ENCODE data around the gene RBP3.

Gene RBP3

DNA sequence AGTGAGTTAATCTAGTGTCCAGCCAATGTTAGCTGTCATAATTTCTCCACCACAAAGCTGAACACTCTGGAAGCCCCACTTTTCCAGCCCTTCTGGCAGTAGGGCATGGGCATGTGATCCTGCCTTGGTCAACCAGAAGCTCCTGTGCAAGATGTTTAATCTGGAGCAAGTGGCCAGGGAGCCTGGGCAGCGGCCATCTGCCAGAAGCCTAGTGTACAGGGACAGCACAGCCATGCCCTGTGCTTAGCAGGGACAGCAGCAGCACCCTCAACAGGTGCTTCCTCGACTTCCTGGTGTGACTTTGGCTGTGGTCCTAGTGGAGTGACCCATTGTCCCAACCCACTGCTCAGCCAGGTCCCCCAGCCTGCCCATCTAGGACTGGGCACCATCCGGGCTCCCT, 10.3 kb downstream of the RBP3 start:
- H3K36me3 ChIP-seq (ENCODE audit: control insufficient read depth, insufficient read depth, low read length), result no peaks in the 10 kb centered on the region
- H3K4me3 ChIP-seq (ENCODE audit: low read length), result no peak overlapping the region
- H3K4me1 ChIP-seq (ENCODE audit: control insufficient read depth, insufficient read depth, low read length), result no peaks in the 10 kb centered on the region
- no peaks in the 10 kb centered on the region for H3K9me3 ChIP-seq (ENCODE audit: control insufficient read depth, insufficient read depth, low read length)
- no peaks in the 10 kb centered on the region for H3K27me3 ChIP-seq (ENCODE audit: control insufficient read depth, insufficient read depth, low read length)
- no peak overlapping the region for H3K27ac ChIP-seq (ENCODE audit: low read length)
- WGBS (ENCODE audit: insufficient coverage, insufficient read length), result no CpG with 5 or more reads among the region's 3 CpGs
- DNase-seq (ENCODE audit: low read depth, low spot score), result no peak

DNA sequence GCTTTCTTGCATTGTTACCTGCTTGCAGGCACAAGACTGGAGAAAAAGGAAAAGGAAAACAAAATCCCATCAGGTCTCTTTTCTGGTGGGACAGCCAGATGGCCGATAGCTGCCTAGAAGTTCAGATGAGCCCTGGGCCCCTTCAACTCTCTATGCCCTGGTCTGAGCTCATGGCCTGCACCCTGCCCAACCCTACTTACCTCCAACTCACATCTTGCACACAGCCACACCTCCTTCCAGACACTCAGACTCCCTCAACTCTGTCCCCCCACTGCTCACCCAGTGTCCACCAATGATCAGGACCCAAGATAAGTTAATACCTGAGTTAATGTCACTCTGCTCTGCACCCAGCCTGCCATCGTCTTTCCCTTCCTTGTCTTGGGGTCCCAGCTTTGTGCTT, 10.9 kb downstream of the RBP3 start:
- H3K27me3 ChIP-seq (ENCODE audit: control insufficient read depth, insufficient read depth, low read length), result no peaks in the 10 kb centered on the region
- DNase-seq (ENCODE audit: low read depth, low spot score), result no peak
- no CpG with 5 or more reads among the region's 2 CpGs for WGBS (ENCODE audit: insufficient coverage, insufficient read length)
- H3K36me3 ChIP-seq (ENCODE audit: control insufficient read depth, insufficient read depth, low read length), result no peaks in the 10 kb centered on the region
- no peak overlapping the region for H3K4me3 ChIP-seq (ENCODE audit: low read length)
- H3K4me1 ChIP-seq (ENCODE audit: control insufficient read depth, insufficient read depth, low read length), result no peaks in the 10 kb centered on the region
- H3K9me3 ChIP-seq (ENCODE audit: control insufficient read depth, insufficient read depth, low read length), result no peaks in the 10 kb centered on the region
- no peak overlapping the region for H3K27ac ChIP-seq (ENCODE audit: low read length)

DNA sequence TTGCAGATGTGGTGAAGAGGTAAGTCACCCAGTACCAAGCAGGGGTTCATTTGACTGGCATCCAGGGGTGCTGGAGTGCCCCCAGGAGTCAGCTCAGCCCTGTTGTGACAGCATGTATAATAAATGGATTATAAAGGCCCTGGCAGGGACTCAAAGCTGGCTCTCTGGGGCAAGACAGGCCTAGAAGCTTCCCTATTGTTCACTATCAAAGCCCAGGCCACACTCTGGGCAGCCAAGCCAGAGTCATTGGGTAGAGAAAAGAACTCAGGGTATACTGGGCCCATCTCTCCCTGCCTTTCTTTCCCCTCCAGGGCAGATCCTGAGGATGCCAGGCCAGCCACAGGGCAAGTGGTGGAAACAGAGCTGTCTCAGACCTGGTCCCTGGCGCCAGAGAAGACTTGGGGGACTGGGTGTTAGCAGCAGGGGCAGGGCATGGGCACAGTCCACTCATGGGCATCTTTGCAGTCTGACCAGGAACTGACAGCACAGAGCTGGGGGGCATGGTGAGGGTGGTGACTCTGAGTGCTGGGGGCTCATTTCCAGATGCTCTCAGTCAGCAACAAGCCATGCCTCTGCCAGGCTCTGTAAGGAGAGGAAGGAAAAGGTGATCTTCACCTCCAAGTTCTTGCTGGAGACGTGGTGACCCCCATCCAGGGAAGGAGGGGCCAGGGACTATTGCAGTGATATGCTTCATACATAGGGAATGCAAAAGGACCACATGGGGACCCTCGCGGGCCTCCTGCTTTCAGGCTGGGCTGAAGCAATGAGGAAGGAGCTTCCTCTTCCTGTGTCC, 11.7 kb downstream of the RBP3 start:
- no CpG with 5 or more reads among the region's 4 CpGs for WGBS (ENCODE audit: insufficient coverage, insufficient read length)
- Histone ChIP-seq H3K27ac (ENCODE audit: low read length) (no peak overlapping the region), H3K27me3 (ENCODE audit: control insufficient read depth, insufficient read depth, low read length) (no peaks in the 10 kb centered on the region), H3K4me3 (ENCODE audit: low read length) (no peak overlapping the region), H3K36me3 (ENCODE audit: control insufficient read depth, insufficient read depth, low read length) (no peaks in the 10 kb centered on the region), H3K9me3 (ENCODE audit: control insufficient read depth, insufficient read depth, low read length) (no peaks in the 10 kb centered on the region), H3K4me1 (ENCODE audit: control insufficient read depth, insufficient read depth, low read length) (no peaks in the 10 kb centered on the region)
- DNase-seq (ENCODE audit: low read depth, low spot score), result no peak

DNA sequence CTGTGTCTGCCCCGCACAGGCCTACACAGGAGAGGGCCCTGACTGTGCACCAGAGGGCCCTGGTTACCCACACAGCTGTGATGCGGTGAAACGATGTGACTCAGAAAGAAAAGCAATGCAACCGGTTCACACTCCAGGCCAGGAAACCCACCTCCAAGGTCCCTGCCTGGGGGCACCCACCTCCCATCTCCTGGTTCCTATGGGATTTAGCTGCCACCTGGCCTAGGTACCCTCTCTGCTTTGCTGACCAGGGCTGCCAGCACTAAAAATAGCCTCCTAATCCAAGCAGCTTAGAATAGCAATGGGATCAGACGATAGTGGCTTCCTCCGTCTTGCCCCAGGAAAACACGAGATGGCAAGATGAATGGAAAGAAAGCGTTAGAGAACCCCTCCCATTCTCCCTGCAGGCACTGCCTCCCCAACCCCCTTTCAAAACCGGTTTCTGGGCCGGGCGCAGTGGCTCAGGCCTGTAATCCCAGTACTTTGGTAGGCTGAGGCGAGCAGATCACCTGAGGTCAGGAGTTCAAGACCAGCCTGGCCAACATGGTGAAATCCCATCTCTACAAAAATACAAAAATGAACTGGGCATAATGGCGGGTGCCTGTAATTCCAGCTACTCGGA, 12.4 kb downstream of the RBP3 start:
- Histone ChIP-seq H3K4me3 (ENCODE audit: low read length) (no peak overlapping the region), H3K4me1 (ENCODE audit: control insufficient read depth, insufficient read depth, low read length) (no peaks in the 10 kb centered on the region), H3K27me3 (ENCODE audit: control insufficient read depth, insufficient read depth, low read length) (no peaks in the 10 kb centered on the region), H3K36me3 (ENCODE audit: control insufficient read depth, insufficient read depth, low read length) (no peaks in the 10 kb centered on the region), H3K9me3 (ENCODE audit: control insufficient read depth, insufficient read depth, low read length) (no peaks in the 10 kb centered on the region), H3K27ac (ENCODE audit: low read length) (no peak overlapping the region)
- WGBS (ENCODE audit: insufficient coverage, insufficient read length), result no CpG with 5 or more reads among the region's 14 CpGs
- DNase-seq (ENCODE audit: low read depth, low spot score), result no peak

DNA sequence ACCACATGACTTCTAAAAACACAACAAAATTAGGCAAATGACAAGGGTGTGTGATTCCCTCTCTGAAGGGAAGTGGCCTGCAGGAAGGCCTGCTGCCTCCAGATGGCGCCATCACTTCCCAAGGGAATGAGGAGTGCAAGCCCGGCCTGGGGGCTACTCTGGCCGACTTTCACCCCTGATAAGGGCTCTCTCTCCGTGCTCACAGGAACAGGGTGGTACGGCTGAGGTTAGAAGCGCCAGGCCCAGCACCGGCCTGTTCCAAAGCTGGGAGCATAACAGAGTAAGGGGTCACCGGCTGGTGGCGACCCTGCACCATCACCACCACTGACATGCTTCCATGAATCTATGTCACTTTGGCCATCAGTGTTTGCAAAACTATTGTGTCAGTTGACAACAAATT, 13.1 kb downstream of the RBP3 start:
- Histone ChIP-seq H3K9me3 (ENCODE audit: control insufficient read depth, insufficient read depth, low read length) (no peaks in the 10 kb centered on the region), H3K4me3 (ENCODE audit: low read length) (no peak overlapping the region), H3K27ac (ENCODE audit: low read length) (no peak overlapping the region), H3K27me3 (ENCODE audit: control insufficient read depth, insufficient read depth, low read length) (no peaks in the 10 kb centered on the region), H3K4me1 (ENCODE audit: control insufficient read depth, insufficient read depth, low read length) (no peaks in the 10 kb centered on the region), H3K36me3 (ENCODE audit: control insufficient read depth, insufficient read depth, low read length) (no peaks in the 10 kb centered on the region)
- no CpG with 5 or more reads among the region's 9 CpGs for WGBS (ENCODE audit: insufficient coverage, insufficient read length)
- peak; percentile 57 for DNase-seq (ENCODE audit: low read depth, low spot score)

DNA sequence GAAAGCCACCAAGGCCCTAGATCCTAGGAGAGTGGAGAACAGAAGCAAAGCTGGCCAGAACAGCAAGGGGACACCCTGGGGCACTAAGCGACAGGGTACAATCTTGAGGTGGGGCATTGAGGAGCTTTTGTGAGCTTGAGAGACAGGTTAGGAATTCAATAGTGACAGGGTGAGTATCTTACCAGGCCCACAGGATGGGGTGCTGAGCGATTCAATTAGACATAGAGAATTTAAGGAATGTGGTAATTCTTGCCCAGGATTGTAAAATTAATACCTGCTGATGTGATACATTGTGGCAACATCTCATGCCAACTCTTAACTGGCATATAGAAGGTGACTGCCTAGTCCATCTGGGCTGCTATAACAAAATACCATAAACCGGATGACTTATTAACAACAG, 14.0 kb downstream of the RBP3 start:
- Histone ChIP-seq H3K4me1 (ENCODE audit: control insufficient read depth, insufficient read depth, low read length) (no peaks in the 10 kb centered on the region), H3K27me3 (ENCODE audit: control insufficient read depth, insufficient read depth, low read length) (no peaks in the 10 kb centered on the region), H3K4me3 (ENCODE audit: low read length) (no peak overlapping the region), H3K9me3 (ENCODE audit: control insufficient read depth, insufficient read depth, low read length) (no peaks in the 10 kb centered on the region), H3K36me3 (ENCODE audit: control insufficient read depth, insufficient read depth, low read length) (no peaks in the 10 kb centered on the region), H3K27ac (ENCODE audit: low read length) (no peak overlapping the region)
- WGBS (ENCODE audit: insufficient coverage, insufficient read length), result no CpG with 5 or more reads among the region's 3 CpGs
- no peak for DNase-seq (ENCODE audit: low read depth, low spot score)

DNA sequence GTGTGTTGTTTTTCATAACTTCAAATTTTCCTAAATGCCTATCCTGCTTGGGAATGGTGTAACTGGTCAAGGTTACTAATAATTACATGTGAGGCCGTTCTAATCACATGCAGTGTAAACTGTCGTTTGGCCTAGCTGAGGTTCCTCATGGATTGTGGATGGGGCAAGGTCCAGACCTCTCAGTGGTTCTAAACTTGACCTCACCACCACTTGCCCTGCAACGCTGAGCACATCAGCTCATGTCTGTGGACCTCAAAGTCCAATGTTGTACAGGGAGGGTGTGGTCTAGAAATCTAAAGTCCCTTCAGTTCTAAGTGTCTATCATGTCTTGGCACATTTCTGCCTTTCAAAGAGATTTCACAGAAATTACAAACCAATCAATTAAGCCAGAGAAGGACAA, 15.6 kb downstream of the RBP3 start:
- DNase-seq (ENCODE audit: low read depth, low spot score), result no peak
- Histone ChIP-seq H3K9me3 (ENCODE audit: control insufficient read depth, insufficient read depth, low read length) (no peaks in the 10 kb centered on the region), H3K27me3 (ENCODE audit: control insufficient read depth, insufficient read depth, low read length) (no peaks in the 10 kb centered on the region), H3K4me1 (ENCODE audit: control insufficient read depth, insufficient read depth, low read length) (no peaks in the 10 kb centered on the region), H3K27ac (ENCODE audit: low read length) (no peak overlapping the region), H3K36me3 (ENCODE audit: control insufficient read depth, insufficient read depth, low read length) (no peaks in the 10 kb centered on the region), H3K4me3 (ENCODE audit: low read length) (no peak overlapping the region)
- WGBS (ENCODE audit: insufficient coverage, insufficient read length), result no CpG with 5 or more reads among the region's 3 CpGs

DNA sequence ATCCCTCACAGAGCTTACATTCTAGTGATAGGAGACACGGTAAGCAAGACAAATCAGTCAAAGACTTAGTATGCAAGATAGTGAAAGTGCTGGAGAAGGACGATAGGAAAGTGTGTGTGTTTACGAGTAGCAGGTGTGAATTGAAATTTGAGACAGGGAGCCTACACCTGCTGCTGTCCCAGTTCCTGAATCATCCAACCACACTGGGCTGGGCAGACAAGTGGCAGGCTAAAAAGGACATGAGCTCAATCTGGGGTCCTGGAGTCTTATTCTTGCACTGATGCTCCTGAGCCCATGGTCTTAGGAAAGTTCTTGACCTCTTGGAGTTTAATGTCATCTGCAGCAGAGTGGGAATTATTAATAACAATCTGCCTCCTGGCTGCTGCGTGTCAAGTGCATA, 16.2 kb downstream of the RBP3 start:
- DNase-seq (ENCODE audit: low read depth, low spot score), result no peak
- H3K36me3 ChIP-seq (ENCODE audit: control insufficient read depth, insufficient read depth, low read length), result no peaks in the 10 kb centered on the region
- no peak overlapping the region for H3K27ac ChIP-seq (ENCODE audit: low read length)
- no peak overlapping the region for H3K4me3 ChIP-seq (ENCODE audit: low read length)
- H3K4me1 ChIP-seq (ENCODE audit: control insufficient read depth, insufficient read depth, low read length), result no peaks in the 10 kb centered on the region; the same call in 1 of the 2 replicates
- H3K9me3 ChIP-seq (ENCODE audit: control insufficient read depth, insufficient read depth, low read length), result no peaks in the 10 kb centered on the region
- no CpG with 5 or more reads among the region's 4 CpGs for WGBS (ENCODE audit: insufficient coverage, insufficient read length)
- no peaks in the 10 kb centered on the region for H3K27me3 ChIP-seq (ENCODE audit: control insufficient read depth, insufficient read depth, low read length)

DNA sequence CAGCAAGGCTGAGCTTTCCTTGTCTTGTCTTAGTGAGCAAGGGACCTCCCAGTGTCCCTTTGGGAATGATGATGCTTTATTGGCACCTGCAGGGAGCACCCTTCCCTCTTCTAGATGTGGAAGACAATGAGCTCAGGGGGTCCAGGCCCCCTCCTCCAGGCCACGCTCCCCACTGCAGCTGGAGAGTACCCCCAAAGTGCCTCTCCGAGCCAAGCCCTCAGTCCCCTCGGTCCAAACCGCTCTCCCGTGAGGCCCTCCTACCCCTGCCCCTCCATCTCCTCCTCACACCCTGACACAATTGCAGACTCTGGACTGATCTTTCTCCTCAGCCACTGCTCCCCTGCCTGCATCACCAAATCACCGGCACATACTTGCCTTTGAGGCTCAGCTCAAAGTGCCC, 16.7 kb downstream of the RBP3 start:
- DNase-seq (ENCODE audit: low read depth, low spot score), result no peak
- no peaks in the 10 kb centered on the region; the same call in 1 of the 2 replicates for H3K4me1 ChIP-seq (ENCODE audit: control insufficient read depth, insufficient read depth, low read length)
- H3K4me3 ChIP-seq (ENCODE audit: low read length), result no peak overlapping the region
- H3K27me3 ChIP-seq (ENCODE audit: control insufficient read depth, insufficient read depth, low read length), result no peaks in the 10 kb centered on the region
- H3K9me3 ChIP-seq (ENCODE audit: control insufficient read depth, insufficient read depth, low read length), result no peaks in the 10 kb centered on the region
- no peaks in the 10 kb centered on the region for H3K36me3 ChIP-seq (ENCODE audit: control insufficient read depth, insufficient read depth, low read length)
- WGBS (ENCODE audit: insufficient coverage, insufficient read length), result no CpG with 5 or more reads among the region's 6 CpGs
- H3K27ac ChIP-seq (ENCODE audit: low read length), result no peak overlapping the region

DNA sequence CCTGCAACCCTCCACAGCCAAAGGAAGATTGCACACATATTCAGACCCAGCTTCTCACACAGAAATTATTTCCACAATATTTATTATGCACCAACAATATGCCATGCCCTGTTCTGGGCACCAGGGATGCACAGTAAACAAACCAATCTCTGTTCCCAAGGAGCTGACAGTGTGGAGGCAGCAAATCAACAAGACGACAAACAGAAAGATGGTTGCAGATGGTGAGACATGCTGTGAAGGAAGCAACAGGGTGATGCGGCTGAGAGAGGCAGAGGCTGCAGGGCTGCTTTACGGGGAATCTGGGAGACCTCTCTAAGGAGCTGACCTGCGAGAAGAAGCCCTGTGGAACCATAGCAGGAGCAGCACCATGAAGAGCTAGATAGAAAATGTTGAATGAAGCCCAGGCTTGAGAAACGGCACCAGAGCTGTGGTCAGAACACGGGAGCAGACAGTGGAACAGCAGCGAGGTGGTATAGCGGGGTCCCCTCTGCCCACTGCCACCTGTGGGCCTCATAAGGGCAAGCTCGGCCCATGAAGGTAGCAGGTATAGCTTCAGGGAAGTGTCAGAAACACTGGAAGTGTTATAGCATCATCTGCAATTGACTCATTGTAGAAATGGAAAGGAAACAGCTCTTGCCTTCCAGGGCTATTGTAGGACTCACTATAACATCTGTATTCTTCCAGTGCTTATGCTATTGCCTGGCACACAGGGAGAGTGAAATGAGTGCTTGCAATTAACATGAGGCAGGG, 17.4 kb downstream of the RBP3 start:
- no peaks in the 10 kb centered on the region for H3K9me3 ChIP-seq (ENCODE audit: control insufficient read depth, insufficient read depth, low read length)
- no peak overlapping the region for H3K27ac ChIP-seq (ENCODE audit: low read length)
- no peaks in the 10 kb centered on the region for H3K36me3 ChIP-seq (ENCODE audit: control insufficient read depth, insufficient read depth, low read length)
- no peaks in the 10 kb centered on the region; the same call in 1 of the 2 replicates for H3K4me1 ChIP-seq (ENCODE audit: control insufficient read depth, insufficient read depth, low read length)
- no peaks in the 10 kb centered on the region for H3K27me3 ChIP-seq (ENCODE audit: control insufficient read depth, insufficient read depth, low read length)
- no peak overlapping the region for H3K4me3 ChIP-seq (ENCODE audit: low read length)
- no CpG with 5 or more reads among the region's 9 CpGs for WGBS (ENCODE audit: insufficient coverage, insufficient read length)
- DNase-seq (ENCODE audit: low read depth, low spot score), result no peak

All from iPS DF 6.9 (cell line).